BJ (cell line): Measurements from ENCODE around the gene ITGB2. TPM values are rescaled to one million over a fixed set of nuclear protein-coding genes. Genes with fewer than 3 reads are reported as not detected.

Source experiments
- CTCF ChIA-PET: fragments of 350-600 bp; formaldehyde crosslinking; extraction: SDS; loops from one replicate; lab custom pipeline; 2021; ENCODE audit warnings: antibody characterized with exemption, inconsistent platforms; lab: Yijun Ruan, JAX
- POLR2A ChIA-PET: fragments of 300-600 bp; sonication (Branson Sonifier 250); formaldehyde crosslinking; extraction: SDS; loops from one replicate; lab custom pipeline; 2021; ENCODE audit warnings: antibody characterized with exemption; lab: Charles Lee
- DNase-seq: peaks from one replicate; pipeline ENCODE4 v3.0.0-alpha.2; 2011; ENCODE audit warnings: low read depth
- H3K27me3 ChIP-seq: 2 replicates; pipeline ENCODE4 v1.6.0; 2011; ENCODE audit warnings: low read length; ENCODE audit not compliant: control insufficient read depth, insufficient read depth
- H3K36me3 ChIP-seq: 2 replicates; pipeline ENCODE4 v1.5.1; 2011; ENCODE audit warnings: low read length; ENCODE audit not compliant: control insufficient read depth, insufficient read depth
- H3K4me3 ChIP-seq: 2 replicates; pipeline ENCODE4 v1.5.1; 2011; ENCODE audit warnings: low read depth, mild to moderate bottlenecking, control low read depth, low read length
- polyA plus RNA-seq: library from polyadenylated mRNA; depleted of rRNA; stranded (reverse); fragments of >200 nt; gene quantifications from 2 replicates; pipeline ENCODE4 v1.2.3, GENCODE V29; 2011
- TF ChIP-seq, protein P1 (sequence below): IDR thresholded peaks from 2 replicates; pipeline ENCODE4 v1.5.1; 2011; ENCODE audit warnings: low read depth, mild to moderate bottlenecking, control low read depth, inconsistent platforms, low read length, moderate library complexity; ENCODE audit not compliant: insufficient read depth

ITGB2 gene
- polyA plus RNA-seq, 1 experiment = not detected

DNA sequence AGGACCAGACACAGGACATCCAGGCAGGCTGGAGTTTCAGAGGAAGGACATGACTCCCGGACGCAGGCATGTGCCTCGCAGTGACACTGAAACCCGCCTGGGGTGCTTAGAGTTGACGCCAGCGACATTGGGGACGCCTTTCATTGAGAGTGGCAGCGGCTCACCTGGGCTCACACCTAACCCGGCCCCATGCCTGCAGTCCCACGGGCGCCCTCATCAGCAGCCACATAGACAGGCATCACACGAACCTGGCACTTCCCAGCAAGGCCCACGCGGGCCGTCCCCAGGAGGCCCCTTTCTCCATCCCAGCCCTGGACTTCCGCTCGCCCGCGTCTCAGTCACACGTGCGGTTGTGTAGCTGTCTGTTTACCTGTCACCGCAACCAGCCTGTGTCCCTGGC is 17.0 kb downstream of the ITGB2 start:
- Histone ChIP-seq H3K36me3 (no peaks in the 10 kb centered on the region), H3K27me3 (peaks cover 34% of the 10 kb centered on the region), H3K4me3 (no peak overlapping the region)
- no peak for DNase-seq
- CTCF ChIA-PET = no interaction called here
- TF ChIP-seq, protein P1, sequence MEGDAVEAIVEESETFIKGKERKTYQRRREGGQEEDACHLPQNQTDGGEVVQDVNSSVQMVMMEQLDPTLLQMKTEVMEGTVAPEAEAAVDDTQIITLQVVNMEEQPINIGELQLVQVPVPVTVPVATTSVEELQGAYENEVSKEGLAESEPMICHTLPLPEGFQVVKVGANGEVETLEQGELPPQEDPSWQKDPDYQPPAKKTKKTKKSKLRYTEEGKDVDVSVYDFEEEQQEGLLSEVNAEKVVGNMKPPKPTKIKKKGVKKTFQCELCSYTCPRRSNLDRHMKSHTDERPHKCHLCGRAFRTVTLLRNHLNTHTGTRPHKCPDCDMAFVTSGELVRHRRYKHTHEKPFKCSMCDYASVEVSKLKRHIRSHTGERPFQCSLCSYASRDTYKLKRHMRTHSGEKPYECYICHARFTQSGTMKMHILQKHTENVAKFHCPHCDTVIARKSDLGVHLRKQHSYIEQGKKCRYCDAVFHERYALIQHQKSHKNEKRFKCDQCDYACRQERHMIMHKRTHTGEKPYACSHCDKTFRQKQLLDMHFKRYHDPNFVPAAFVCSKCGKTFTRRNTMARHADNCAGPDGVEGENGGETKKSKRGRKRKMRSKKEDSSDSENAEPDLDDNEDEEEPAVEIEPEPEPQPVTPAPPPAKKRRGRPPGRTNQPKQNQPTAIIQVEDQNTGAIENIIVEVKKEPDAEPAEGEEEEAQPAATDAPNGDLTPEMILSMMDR = no peak
- POLR2A ChIA-PET = no interaction called here

DNA sequence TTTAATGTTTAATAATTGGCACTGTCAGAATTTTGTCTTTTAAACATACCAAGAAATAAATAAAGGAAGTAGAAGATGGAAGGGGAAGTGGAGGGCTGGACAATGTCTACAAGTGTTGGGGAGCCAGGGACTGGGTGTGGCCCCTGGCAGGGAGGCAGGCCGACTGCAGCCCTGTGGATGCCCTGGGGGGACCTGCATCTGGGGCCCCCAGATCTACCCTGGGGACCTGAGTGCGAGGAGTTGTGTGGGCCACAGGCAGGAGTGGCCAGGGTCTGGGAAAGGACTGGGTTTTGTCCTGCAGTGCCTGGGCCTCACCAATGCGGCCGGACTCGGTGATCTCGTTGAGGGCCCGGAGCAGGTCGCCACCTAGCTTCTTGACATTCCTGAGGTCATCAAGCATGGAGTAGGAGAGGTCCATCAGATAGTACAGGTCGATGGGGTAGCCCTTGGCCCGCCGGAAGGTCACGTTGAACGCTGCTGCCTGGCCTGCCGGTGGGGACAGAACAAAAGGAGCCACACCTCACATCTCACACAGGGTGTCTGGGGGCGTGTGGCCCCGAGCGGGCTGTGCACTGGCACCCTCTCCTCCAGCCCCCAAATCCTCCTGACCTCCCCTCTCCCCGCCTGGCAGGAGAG is 17.5 kb downstream of the ITGB2 start:
- no peak overlapping the region for H3K4me3 ChIP-seq
- no peaks in the 10 kb centered on the region for H3K36me3 ChIP-seq
- CTCF ChIA-PET = no interaction called here
- DNase-seq = no peak
- TF ChIP-seq, protein P1 = no peak
- peaks cover 33% of the 10 kb centered on the region for H3K27me3 ChIP-seq
- POLR2A ChIA-PET = no interaction called here

DNA sequence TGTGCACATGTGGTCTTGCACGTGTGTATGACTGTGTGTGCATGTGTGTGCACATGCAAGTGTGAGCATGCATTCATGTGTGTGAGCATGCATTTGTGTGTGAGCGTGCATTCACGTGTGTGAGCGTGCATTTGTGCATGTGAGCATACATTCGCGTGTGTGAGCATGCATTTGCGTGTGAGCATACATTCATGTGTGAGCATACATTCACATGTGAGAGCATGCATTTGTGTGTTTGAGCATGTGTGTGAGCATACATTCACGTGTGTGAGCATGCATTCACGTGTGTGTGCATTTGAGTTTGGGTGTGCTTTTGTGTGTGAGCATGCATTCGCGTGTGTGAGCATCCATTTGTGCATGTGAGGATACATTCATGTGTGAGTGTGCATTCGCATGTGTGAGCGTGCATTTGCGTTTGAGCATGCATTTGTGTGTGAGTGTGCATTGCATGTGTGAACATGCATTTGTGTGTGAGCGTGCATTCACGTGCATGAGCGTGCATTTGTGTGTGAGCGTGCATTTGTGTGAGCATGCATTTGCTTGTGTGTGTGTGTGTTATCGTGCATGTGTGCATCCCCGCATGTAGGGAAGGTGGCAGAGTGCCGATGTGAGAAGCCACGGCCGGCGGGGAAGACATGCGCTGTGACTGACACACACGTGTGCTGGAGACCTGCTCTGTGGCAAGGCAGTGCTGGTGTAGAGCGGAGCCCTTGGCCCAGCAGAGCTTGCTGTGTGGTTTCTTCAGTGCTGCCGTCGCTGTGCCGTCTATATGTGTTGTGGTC is 18.2 kb downstream of the ITGB2 start:
- no peak for DNase-seq
- TF ChIP-seq, protein P1 = no peak
- ChIA-PET POLR2A (no interaction called here), CTCF (no interaction called here)
- no peak overlapping the region for H3K4me3 ChIP-seq
- peaks cover 32% of the 10 kb centered on the region for H3K27me3 ChIP-seq
- H3K36me3 ChIP-seq = no peaks in the 10 kb centered on the region

DNA sequence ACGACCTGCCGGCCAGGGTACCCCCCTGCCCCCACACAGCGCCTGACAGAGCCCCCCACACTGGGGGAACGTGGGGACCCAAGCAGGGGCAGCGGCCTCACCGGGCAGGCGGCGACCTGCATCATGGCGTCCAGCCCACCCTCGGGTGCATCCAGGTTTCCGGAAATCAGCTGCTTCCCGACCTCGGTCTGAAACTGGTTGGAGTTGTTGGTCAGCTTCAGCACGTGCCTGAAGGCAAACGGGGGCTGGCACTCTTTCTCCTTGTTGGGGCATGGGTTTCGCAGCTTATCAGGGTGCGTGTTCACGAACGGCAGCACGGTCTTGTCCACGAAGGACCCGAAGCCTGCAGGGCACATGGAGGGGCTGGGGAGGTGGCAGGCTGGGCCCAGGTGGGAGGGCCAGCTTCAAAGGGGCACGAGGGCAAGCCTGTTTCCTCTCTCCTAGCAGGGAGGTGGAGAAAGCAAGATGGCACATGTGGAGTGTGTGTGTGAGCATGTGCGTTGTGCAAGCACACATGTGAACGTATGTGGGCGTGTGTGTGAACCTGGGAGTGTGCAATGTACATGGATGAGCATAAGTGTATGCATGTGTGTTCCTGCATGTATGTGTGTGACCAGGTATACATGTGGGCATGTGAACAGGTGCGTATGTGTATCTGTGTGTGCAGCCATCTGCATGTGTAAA is 19.2 kb downstream of the ITGB2 start:
- DNase-seq = no peak
- Histone ChIP-seq H3K27me3 (peaks cover 26% of the 10 kb centered on the region), H3K4me3 (no peak overlapping the region), H3K36me3 (no peaks in the 10 kb centered on the region)
- ChIA-PET POLR2A (no interaction called here), CTCF (no interaction called here)
- TF ChIP-seq, protein P1 = no peak

DNA sequence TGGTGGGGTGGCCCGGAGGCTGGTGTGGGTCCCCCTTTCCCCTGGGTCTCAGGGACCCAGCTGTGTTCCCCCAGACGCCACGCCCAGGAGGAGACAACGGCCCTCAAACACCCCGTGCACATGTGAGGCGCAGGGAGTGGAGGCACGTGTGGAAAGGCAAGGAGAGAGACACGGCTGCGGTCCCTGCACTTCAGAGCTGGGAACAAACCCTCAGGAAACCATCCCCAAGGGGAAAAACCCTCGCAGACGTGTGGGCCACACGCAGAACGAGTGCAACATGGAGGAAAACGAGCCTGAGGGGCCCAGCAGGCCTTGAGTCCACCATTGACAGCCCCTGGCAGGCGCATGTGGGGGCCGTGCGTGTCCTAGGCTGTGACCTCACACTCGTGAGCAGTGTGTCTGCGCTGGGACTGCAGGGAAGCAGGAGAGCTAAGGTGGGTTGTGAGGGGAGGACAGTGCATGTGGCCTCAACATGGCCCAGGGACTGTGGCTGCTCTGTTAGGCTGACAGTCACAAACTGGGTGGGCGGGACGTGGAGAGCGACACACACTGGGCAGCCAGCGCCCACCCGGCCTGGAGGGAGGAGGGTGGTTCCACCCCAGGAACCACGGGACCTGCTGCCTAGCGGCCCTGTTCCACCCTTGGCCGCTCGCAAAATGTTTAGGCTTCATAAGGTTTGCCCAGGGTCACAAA is 20.0 kb downstream of the ITGB2 start:
- ChIA-PET CTCF (interaction anchor here (1.0 kb wide), 1 partner anchor 26 kb away, joined by 3 read pairs; no protein-coding TSS in a partner anchor), POLR2A (no interaction called here)
- H3K27me3 ChIP-seq = peaks cover 20% of the 10 kb centered on the region

More for the DNA sequence above, 20.0 kb downstream of the ITGB2 start:
- Histone ChIP-seq H3K4me3 (no peak overlapping the region), H3K36me3 (no peaks in the 10 kb centered on the region)
- no peak for DNase-seq
- TF ChIP-seq, protein P1 = no peak
